Breast epithelium (tissue), 4 donors: ENCODE measurements around the gene FXYD3. TPM values are rescaled to one million over a fixed set of nuclear protein-coding genes. Genes with fewer than 3 reads are reported as not detected.

Source experiments
- DNase-seq, 2 donors: peaks; one replicate each; pipeline ENCODE4 v3.0.0-alpha.2; 2019; ENCODE audit warnings: low spot score in 2 of 2
- H3K27ac ChIP-seq, 2 donors: fragments of 200-600 bp; sonication (generic) in 1 of 2; one replicate each; pipeline ENCODE4 v1.5.1; 2016 to 2019; ENCODE audit warnings: mild to moderate bottlenecking in 1 of 2
- H3K27me3 ChIP-seq, 2 donors: fragments of 200-600 bp; sonication (generic) in 1 of 2; one replicate each; pipeline versions ENCODE4 v1.5.1 to v1.6.0; 2017 to 2019; ENCODE audit warnings: control low read depth in 1 of 2, mild to moderate bottlenecking in 1 of 2
- H3K36me3 ChIP-seq: fragments of 200-600 bp; one replicate; pipeline ENCODE4 v1.5.1; 2019
- H3K4me1 ChIP-seq, 2 donors: fragments of 200-600 bp; sonication (generic); one replicate each; pipeline ENCODE4 v1.5.1; 2016 to 2019; ENCODE audit warnings: control low read depth in 1 of 2
- H3K4me3 ChIP-seq, 3 donors: fragments of 200-600 bp; sonication (generic); 1 replicate in 2 of 3; 2 replicates in 1 of 3; pipeline ENCODE4 v1.5.1; 2016 to 2019; ENCODE audit warnings: mild to moderate bottlenecking in 3 of 3, moderate library complexity in 2 of 3
- H3K9me3 ChIP-seq, 2 donors: fragments of 200-600 bp; sonication (generic) in 1 of 2; one replicate each; pipeline ENCODE4 v1.5.1; 2016 to 2019; ENCODE audit warnings: control low read depth in 1 of 2
- POLR2A ChIP-seq: fragments of 450-650 bp; IDR thresholded peaks from one replicate; pipeline ENCODE4 v1.6.1; 2016; ENCODE audit warnings: antibody characterized with exemption, mild to moderate bottlenecking, moderate library complexity
- POLR2AphosphoS5 ChIP-seq, 3 donors: sonication (generic); formaldehyde crosslinking; IDR thresholded peaks; one replicate each; pipeline ENCODE4 v1.6.1; 2017; ENCODE audit warnings: antibody characterized with exemption in 3 of 3
- intact Hi-C: fragments of 100-400 bp; cut with DNase I; formaldehyde crosslinking; loops from one replicate; pipeline ENCODE4 v1.15.1; 2023; ENCODE audit warnings: low total_unique reads
- total RNA-seq, 3 donors: library from RNA; depleted of rRNA; stranded (reverse); fragments of >200 nt; gene quantifications; one replicate each; pipeline ENCODE4 v1.1.0, GENCODE V29; 2016
- TF ChIP-seq, protein P1 (sequence below), 3 donors: fragments of 450-650 bp; IDR thresholded peaks; one replicate each; pipeline ENCODE4 v1.5.1; 2016 to 2017; ENCODE audit warnings: antibody characterized with exemption in 3 of 3, mild to moderate bottlenecking in 3 of 3, moderate library complexity in 3 of 3

The FXYD3 gene
- total RNA-seq, 3 donors from 2014 or later, result 135 to 318 TPM; not detected in 1

DNA sequence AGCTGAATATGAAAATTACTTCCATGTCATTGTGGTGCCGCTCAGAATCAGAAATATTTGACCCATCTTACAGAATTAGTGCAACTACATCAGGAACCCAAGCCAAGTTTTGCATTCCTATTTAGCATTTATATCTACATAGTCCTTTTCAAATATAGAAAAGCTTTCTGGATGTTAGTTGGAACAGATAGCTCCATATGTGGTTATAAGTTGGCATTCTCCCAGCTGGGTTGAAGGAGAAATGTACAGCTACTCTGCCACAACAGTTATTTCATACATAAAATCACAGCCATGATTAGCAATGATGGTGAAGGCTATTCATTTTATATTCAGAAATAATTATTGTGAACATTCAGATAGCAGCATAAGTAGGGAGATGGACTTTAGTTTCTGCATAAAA is 45.9 kb upstream of the FXYD3 start:
- no peak overlapping the region for H3K4me3 ChIP-seq
- DNase-seq, result no peak
- no peaks in the 10 kb centered on the region for H3K27me3 ChIP-seq
- TF ChIP-seq, protein P1, sequence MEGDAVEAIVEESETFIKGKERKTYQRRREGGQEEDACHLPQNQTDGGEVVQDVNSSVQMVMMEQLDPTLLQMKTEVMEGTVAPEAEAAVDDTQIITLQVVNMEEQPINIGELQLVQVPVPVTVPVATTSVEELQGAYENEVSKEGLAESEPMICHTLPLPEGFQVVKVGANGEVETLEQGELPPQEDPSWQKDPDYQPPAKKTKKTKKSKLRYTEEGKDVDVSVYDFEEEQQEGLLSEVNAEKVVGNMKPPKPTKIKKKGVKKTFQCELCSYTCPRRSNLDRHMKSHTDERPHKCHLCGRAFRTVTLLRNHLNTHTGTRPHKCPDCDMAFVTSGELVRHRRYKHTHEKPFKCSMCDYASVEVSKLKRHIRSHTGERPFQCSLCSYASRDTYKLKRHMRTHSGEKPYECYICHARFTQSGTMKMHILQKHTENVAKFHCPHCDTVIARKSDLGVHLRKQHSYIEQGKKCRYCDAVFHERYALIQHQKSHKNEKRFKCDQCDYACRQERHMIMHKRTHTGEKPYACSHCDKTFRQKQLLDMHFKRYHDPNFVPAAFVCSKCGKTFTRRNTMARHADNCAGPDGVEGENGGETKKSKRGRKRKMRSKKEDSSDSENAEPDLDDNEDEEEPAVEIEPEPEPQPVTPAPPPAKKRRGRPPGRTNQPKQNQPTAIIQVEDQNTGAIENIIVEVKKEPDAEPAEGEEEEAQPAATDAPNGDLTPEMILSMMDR (IDR thresholded peaks at IDR 0.05), result no peak
- TF ChIP-seq POLR2AphosphoS5 (IDR thresholded peaks at IDR 0.05) (no peak), POLR2A (no peak)
- H3K9me3 ChIP-seq, result peaks cover 0 to 3% of the 10 kb centered on the region in 2 donors
- H3K36me3 ChIP-seq, result no peaks in the 10 kb centered on the region
- no peaks in the 10 kb centered on the region for H3K4me1 ChIP-seq
- no peak overlapping the region for H3K27ac ChIP-seq
- intact Hi-C loops, result loop anchor here (5.0 kb wide), 1 partner anchor 63 kb away; no protein-coding TSS in a partner anchor

DNA sequence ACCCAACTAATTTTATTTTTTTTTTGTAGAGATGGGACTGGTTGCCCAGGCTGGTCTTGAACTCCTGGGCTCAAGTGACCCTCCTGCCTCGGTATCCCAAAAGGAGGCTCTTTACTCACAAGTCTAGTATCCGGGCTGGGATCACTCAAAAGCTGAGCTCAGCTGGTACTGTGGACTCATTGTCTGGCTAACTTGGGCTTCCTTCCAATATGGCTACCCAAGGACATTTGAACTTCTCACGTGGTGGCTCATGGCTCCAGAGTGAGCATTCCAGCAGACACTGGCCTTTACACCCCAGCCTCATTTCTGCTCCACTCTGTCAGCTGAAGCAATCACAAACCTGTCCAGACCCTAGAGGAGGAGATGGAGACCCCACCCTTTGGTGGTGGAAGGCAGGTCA is 45.2 kb upstream of the FXYD3 start:
- TF ChIP-seq POLR2AphosphoS5 (IDR thresholded peaks at IDR 0.05) (no peak), POLR2A (no peak)
- TF ChIP-seq, protein P1 (IDR thresholded peaks at IDR 0.05), result no peak
- Histone ChIP-seq H3K4me1 (no peaks in the 10 kb centered on the region), H3K27ac (no peak overlapping the region), H3K4me3 (no peak overlapping the region), H3K27me3 (no peaks in the 10 kb centered on the region), H3K9me3 (peaks cover 0 to 3% of the 10 kb centered on the region in 2 donors), H3K36me3 (no peaks in the 10 kb centered on the region)
- intact Hi-C loops, result no loop called here
- DNase-seq, result no peak

DNA sequence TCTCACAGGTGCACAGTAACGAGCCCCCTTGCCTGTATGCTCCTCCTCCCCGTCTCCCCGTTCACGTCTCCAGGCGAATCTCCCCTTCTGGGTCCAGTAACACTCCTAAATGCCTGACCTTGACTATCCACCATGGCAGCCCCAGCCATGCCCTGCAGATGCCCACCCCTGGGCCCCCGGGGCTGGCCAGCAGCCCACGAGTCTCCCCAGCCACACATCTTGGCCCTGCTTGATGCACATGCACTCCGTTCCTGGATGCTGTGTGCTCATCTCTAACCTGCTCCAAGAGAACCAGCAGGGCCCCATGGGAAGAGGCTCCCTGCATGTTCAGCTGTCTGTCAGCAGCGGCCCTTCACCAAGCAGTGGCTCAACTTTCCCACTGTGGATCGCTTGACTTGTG is 42.1 kb upstream of the FXYD3 start:
- TF ChIP-seq POLR2AphosphoS5 (IDR thresholded peaks at IDR 0.05) (no peak), POLR2A (no peak)
- TF ChIP-seq, protein P1 (IDR thresholded peaks at IDR 0.05), result no peak

DNA sequence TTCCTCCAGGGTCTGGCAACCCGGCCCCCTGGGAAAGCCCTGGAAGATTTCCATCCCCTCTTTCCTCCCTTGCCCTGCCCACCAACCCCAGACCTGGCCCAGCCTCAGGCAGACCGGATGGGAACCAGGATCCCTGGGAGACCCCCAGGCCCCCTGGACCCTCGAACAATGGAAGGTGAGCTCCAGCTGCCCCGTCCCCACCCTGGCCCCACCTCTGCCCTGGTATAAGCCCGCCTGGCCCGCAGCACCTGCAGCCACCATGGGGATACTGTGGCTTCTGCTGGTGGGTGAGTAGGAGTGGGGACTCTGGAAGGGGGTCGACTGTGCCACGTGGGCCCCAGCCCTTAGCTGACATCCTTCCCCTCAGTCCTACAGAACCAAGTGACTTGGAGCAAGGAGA is 41.7 kb upstream of the FXYD3 start:
- no peak overlapping the region for H3K4me3 ChIP-seq

More for the DNA sequence above, 42.1 kb upstream of the FXYD3 start:
- H3K4me1 ChIP-seq, result no peaks in the 10 kb centered on the region
- peaks cover 0 to 3% of the 10 kb centered on the region in 2 donors for H3K9me3 ChIP-seq
- no peaks in the 10 kb centered on the region for H3K36me3 ChIP-seq
- DNase-seq, result no peak
- H3K4me3 ChIP-seq, result no peak overlapping the region
- no peaks in the 10 kb centered on the region for H3K27me3 ChIP-seq
- intact Hi-C loops, result no loop called here
- H3K27ac ChIP-seq, result no peak overlapping the region

DNA sequence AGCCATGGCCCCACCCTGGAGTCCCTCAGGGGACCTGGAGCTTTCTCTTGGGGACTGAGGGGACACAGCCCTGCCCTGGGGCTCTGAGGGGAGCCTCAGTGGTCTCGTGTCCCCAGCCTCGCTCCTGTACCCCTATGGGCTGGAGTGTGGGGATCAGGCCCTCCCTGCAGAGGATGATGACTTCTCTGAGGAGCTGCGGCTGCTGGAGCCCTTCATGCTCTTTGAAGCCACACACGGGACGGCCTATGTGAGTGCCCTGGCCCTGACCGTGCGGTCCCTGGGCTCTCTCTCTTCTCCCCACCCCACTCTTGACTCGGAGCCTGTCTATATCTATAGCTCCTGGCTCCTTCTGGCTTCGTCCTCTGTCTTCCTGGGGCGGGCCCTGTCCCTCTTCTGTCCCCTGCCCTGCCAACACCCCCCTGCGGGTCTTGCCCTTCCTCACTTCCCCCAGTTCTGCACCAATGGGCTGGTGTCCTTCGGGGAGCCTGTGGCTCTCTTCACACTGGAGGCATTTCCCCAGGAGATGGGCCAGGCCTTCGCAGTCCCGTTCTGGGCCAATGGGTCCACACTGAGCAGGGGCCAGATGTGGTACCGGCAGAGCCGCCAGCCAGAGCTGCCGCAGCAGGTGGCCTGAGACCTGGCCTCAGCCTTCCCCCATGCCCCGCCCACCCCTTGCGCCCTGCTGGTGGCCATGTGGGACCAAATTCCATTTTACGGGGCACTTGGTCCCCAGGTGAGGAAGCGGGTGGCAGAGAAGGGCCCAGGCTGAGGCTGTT is 41.0 kb upstream of the FXYD3 start:
- Histone ChIP-seq H3K36me3 (no peaks in the 10 kb centered on the region), H3K9me3 (peaks cover 0 to 3% of the 10 kb centered on the region in 2 donors), H3K4me3 (no peak overlapping the region), H3K27me3 (no peaks in the 10 kb centered on the region), H3K27ac (no peak overlapping the region), H3K4me1 (no peaks in the 10 kb centered on the region)
- DNase-seq, result no peak
- intact Hi-C loops, result no loop called here
- TF ChIP-seq POLR2A, result no peak
- TF ChIP-seq, protein P1 (IDR thresholded peaks at IDR 0.05), result no peak
- TF ChIP-seq POLR2AphosphoS5 (IDR thresholded peaks at IDR 0.05), result no peak

More for the DNA sequence above, 41.7 kb upstream of the FXYD3 start:
- no peak for DNase-seq
- Histone ChIP-seq H3K27ac (no peak overlapping the region), H3K9me3 (peaks cover 0 to 3% of the 10 kb centered on the region in 2 donors), H3K27me3 (no peaks in the 10 kb centered on the region), H3K36me3 (no peaks in the 10 kb centered on the region), H3K4me1 (no peaks in the 10 kb centered on the region)
- intact Hi-C loops, result no loop called here
- TF ChIP-seq POLR2AphosphoS5 (IDR thresholded peaks at IDR 0.05) (no peak), POLR2A (no peak)
- TF ChIP-seq, protein P1 (IDR thresholded peaks at IDR 0.05), result no peak
